ENCODE measurements around the gene CDS2. TPM values are rescaled to one million over a fixed set of nuclear protein-coding genes. Genes with fewer than 3 reads are reported as not detected.

Gene CDS2
- polyA plus RNA-seq, 2 of the 4 experiments (the other 2 are of a cell fraction), result 44.0 to 106 TPM

DNA sequence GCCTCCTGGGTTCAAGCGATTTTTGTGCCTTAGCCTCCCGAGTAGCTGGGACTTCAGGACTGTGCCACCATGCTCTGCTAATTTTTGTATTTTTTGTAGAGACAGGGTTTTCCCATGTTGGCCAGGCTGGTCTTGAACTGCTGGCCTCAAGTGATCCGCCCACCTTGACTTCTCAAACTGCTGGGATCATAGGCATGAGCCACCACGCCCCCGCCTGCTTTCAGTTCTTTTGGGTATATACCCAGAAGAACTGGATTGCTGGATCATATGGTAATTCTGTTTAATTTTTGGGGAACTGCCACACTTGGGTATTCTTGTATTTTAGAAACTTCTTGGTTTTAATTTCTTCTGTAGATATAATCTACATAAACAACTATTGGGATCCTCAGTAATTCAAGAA lies 17.0 kb downstream of the CDS2 start:
- TF ChIP-seq, protein P1, sequence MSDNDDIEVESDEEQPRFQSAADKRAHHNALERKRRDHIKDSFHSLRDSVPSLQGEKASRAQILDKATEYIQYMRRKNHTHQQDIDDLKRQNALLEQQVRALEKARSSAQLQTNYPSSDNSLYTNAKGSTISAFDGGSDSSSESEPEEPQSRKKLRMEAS (IDR thresholded peaks at IDR 0.05), result no peak
- TF ChIP-seq JUNB (IDR thresholded peaks at IDR 0.05), result no peak
- TF ChIP-seq KDM1A (IDR thresholded peaks at IDR 0.05; ENCODE audit: low read depth), result no peak
- TF ChIP-seq RAD21 (conservative IDR thresholded peaks at IDR 0.05 in 1 of 2, IDR thresholded peaks at IDR 0.05 in 1 of 2), result no peak
- TF ChIP-seq, protein P2, sequence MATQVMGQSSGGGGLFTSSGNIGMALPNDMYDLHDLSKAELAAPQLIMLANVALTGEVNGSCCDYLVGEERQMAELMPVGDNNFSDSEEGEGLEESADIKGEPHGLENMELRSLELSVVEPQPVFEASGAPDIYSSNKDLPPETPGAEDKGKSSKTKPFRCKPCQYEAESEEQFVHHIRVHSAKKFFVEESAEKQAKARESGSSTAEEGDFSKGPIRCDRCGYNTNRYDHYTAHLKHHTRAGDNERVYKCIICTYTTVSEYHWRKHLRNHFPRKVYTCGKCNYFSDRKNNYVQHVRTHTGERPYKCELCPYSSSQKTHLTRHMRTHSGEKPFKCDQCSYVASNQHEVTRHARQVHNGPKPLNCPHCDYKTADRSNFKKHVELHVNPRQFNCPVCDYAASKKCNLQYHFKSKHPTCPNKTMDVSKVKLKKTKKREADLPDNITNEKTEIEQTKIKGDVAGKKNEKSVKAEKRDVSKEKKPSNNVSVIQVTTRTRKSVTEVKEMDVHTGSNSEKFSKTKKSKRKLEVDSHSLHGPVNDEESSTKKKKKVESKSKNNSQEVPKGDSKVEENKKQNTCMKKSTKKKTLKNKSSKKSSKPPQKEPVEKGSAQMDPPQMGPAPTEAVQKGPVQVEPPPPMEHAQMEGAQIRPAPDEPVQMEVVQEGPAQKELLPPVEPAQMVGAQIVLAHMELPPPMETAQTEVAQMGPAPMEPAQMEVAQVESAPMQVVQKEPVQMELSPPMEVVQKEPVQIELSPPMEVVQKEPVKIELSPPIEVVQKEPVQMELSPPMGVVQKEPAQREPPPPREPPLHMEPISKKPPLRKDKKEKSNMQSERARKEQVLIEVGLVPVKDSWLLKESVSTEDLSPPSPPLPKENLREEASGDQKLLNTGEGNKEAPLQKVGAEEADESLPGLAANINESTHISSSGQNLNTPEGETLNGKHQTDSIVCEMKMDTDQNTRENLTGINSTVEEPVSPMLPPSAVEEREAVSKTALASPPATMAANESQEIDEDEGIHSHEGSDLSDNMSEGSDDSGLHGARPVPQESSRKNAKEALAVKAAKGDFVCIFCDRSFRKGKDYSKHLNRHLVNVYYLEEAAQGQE (IDR thresholded peaks at IDR 0.05), result no peak
- no peak for TF ChIP-seq NPAS2 (CRISPR knock-in tag; IDR thresholded peaks at IDR 0.05; ENCODE audit: borderline replicate concordance)
- TF ChIP-seq MAZ (IDR thresholded peaks at IDR 0.05; ENCODE audit: borderline replicate concordance, low read depth, low read length), result no peak
- no peak for TF ChIP-seq NFE2L2 (conservative IDR thresholded peaks at IDR 0.05; ENCODE audit: low read length)
- TF ChIP-seq, protein P3, sequence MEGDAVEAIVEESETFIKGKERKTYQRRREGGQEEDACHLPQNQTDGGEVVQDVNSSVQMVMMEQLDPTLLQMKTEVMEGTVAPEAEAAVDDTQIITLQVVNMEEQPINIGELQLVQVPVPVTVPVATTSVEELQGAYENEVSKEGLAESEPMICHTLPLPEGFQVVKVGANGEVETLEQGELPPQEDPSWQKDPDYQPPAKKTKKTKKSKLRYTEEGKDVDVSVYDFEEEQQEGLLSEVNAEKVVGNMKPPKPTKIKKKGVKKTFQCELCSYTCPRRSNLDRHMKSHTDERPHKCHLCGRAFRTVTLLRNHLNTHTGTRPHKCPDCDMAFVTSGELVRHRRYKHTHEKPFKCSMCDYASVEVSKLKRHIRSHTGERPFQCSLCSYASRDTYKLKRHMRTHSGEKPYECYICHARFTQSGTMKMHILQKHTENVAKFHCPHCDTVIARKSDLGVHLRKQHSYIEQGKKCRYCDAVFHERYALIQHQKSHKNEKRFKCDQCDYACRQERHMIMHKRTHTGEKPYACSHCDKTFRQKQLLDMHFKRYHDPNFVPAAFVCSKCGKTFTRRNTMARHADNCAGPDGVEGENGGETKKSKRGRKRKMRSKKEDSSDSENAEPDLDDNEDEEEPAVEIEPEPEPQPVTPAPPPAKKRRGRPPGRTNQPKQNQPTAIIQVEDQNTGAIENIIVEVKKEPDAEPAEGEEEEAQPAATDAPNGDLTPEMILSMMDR (IDR thresholded peaks at IDR 0.05), result no peak
- TF ChIP-seq RNF2 (IDR thresholded peaks at IDR 0.05; ENCODE audit: borderline replicate concordance, low read depth), result no peak
- no peak for TF ChIP-seq EHMT2 (IDR thresholded peaks at IDR 0.05; ENCODE audit: low read depth)

DNA sequence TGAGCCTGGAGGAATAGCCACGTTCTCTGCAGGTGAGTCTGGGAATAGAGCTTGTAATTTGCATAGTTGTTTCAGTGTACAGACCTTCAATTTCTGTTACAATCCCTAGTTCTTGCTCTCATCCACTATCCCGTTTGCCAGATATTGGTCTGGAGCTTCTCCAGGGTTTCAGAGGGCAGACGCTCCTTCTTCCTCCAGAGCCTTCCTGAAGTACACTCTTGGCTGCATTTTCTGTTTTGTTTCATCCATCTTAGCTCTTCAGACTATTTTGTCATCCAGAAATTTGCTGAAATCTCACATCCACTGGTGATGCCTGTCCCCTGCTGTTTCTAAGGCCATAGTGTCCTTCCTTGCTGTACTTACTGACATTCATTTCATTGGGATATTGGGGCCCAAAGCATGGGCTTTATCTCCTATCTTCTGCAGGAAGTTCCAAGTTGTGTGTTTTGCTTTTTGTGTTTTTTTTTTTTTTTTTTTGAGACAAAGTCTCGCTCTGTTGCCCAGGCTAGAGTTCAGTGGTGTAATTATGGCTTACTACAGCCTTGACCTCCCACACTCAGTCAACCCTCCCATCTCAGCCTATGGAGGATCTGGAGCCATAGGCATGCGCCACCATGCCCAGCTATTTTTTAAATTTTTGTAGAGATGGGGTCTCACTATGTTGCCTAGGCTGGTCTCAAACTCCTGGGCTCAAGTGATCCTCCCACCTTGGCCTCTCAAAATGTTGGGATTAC lies 18.7 kb downstream of the CDS2 start:
- H3K4me3 ChIP-seq, result no peak overlapping the region
- H3K4me1 ChIP-seq, result peaks cover 10% of the 10 kb centered on the region
- DNase-seq (ENCODE audit: low read depth in 1 of 2, low spot score in 1 of 2), result no peak
- TF ChIP-seq, protein P2 (IDR thresholded peaks at IDR 0.05), result no peak
- TF ChIP-seq HEYL (CRISPR knock-in tag; IDR thresholded peaks at IDR 0.05) (no peak), HOXB5 (CRISPR knock-in tag; IDR thresholded peaks at IDR 0.05) (no peak), MAZ (IDR thresholded peaks at IDR 0.05; ENCODE audit: borderline replicate concordance, low read depth, low read length) (no peak)
- TF ChIP-seq, protein P4, sequence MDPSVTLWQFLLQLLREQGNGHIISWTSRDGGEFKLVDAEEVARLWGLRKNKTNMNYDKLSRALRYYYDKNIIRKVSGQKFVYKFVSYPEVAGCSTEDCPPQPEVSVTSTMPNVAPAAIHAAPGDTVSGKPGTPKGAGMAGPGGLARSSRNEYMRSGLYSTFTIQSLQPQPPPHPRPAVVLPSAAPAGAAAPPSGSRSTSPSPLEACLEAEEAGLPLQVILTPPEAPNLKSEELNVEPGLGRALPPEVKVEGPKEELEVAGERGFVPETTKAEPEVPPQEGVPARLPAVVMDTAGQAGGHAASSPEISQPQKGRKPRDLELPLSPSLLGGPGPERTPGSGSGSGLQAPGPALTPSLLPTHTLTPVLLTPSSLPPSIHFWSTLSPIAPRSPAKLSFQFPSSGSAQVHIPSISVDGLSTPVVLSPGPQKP (IDR thresholded peaks at IDR 0.05; ENCODE audit: low read depth, low read length), result no peak
- POLR2A ChIA-PET, result no interaction called here
- H3K4me2 ChIP-seq, result no peak overlapping the region
- H3K9me3 ChIP-seq, result no peaks in the 10 kb centered on the region
- H3K27ac ChIP-seq, result no peak overlapping the region
- WGBS (ENCODE audit: missing lambda C conversion rate), result 91% methylated on average over 5 of the region's 5 CpGs
- CTCF ChIA-PET, result interaction anchor here (1.1 to 2.0 kb wide), 3 partner anchors 19 to 60 kb away, joined by 3 to 6 read pairs (median 5); partner anchors contain the start of gene CDS2
- FAIRE-seq, result no peak
- ATAC-seq, result no peak

More for the DNA sequence above, 17.0 kb downstream of the CDS2 start:
- no peaks in the 10 kb centered on the region for H3K9me3 ChIP-seq
- 93% methylated on average over 5 of the region's 5 CpGs for WGBS (ENCODE audit: missing lambda C conversion rate)
- ChIA-PET POLR2A (no interaction called here), CTCF (interaction anchor here (0.8 to 1.1 kb wide), 3 partner anchors 14 to 50 kb away, joined by 3 to 4 read pairs (median 3); no protein-coding TSS in a partner anchor)
- no peaks in the 10 kb centered on the region for H3K4me1 ChIP-seq
- no peak overlapping the region for H3K4me2 ChIP-seq
- H3K27ac ChIP-seq, result no peak overlapping the region
- H3K4me3 ChIP-seq, result no peak overlapping the region
- no peak for ATAC-seq
- no peak for FAIRE-seq
- DNase-seq (ENCODE audit: low read depth in 1 of 2, low spot score in 1 of 2), result no peak
